Stimulated activated naive CD8-positive, alpha-beta T cell treated with anti-CD3 and anti-CD28 coated beads, Interleukin-15, Interleukin-2, amounts not matched to agents 100 ng/mL and 50 ng/mL, for 24 hours (primary cell): ENCODE data around the gene ADCY9.

Source experiments
- H3K27ac Mint-ChIP-seq: one replicate; pipeline ENCODE4 v1.8.0; 2021; ENCODE audit warnings: mild to moderate bottlenecking, mixed read lengths
- H3K27me3 Mint-ChIP-seq: one replicate; pipeline ENCODE4 v1.8.0; 2021; ENCODE audit warnings: mixed read lengths
- H3K36me3 Mint-ChIP-seq: one replicate; pipeline ENCODE4 v1.8.0; 2021; ENCODE audit warnings: low read depth, mixed read lengths
- H3K4me1 Mint-ChIP-seq: one replicate; pipeline ENCODE4 v1.8.0; 2021; ENCODE audit warnings: low read depth, mixed read lengths
- H3K4me3 Mint-ChIP-seq: one replicate; pipeline ENCODE4 v1.8.0; 2021; ENCODE audit warnings: mild to moderate bottlenecking, mixed read lengths
- H3K9me3 Mint-ChIP-seq: one replicate; pipeline ENCODE4 v1.8.0; 2021; ENCODE audit warnings: mixed read lengths

The ADCY9 gene

DNA sequence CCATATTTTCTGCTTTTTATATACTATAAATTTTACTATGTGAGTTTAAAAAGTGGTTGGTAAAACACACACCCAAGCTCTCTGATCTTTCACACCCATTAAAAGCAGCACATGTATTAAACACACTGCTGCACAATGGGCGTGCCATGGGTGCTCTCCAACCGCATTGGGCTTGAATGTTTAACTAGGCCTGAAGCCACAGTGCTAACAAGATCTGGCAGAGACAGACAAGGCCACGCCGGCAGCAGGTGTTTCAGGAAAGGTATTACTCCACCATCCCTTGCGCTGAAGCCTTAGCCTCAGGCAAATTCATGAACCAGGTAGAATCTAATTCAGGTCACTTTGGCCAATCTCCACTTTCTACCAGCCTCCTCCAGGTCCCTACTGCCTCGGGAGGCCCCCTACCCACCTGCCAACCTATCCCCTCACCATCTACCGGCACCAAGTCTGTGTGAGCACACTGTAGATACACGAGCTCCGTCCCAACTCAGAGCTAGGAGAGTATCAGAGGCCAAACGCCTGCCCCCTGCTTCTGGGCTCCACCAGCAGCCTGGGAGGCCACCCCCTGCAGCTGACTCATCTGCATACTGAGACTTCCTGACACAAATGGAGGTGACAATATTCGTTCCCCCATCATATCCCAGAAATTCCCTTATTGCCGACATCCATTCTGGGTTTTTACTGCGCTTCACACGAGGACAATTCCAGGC lies 95.0 kb downstream of the ADCY9 start:
- H3K36me3 Mint-ChIP-seq: no peaks in the 10 kb centered on the region
- H3K27me3 Mint-ChIP-seq: no peaks in the 10 kb centered on the region
- H3K27ac Mint-ChIP-seq: no peak overlapping the region
- no peak overlapping the region for H3K4me3 Mint-ChIP-seq
- H3K9me3 Mint-ChIP-seq: no peaks in the 10 kb centered on the region
- peaks cover 5% of the 10 kb centered on the region for H3K4me1 Mint-ChIP-seq

DNA sequence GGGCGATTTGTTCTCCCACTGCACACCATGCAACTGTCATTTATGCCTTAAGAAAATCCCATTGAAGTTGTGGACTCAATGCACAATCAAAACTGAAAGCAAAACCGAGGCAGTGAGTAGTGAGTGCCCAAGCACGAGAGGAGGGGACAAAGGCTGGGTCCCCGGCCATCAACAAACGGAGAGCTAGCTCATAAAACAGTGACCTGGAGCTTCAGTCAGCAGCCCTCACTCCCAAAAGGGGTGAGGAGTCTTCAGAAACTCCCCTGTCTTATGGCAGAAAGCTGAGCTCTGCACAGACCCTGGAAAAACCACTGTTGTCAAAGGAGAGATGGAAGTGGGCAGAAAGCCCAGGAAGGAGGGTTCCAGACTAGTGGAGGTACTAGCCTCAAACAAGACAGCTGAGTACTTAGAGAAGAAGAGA lies 96.9 kb downstream of the ADCY9 start:
- H3K4me3 Mint-ChIP-seq: peak overlapping the region; percentile 51
- no peaks in the 10 kb centered on the region for H3K9me3 Mint-ChIP-seq
- no peaks in the 10 kb centered on the region for H3K27me3 Mint-ChIP-seq
- H3K4me1 Mint-ChIP-seq: peaks cover 5% of the 10 kb centered on the region
- no peaks in the 10 kb centered on the region for H3K36me3 Mint-ChIP-seq
- no peak overlapping the region for H3K27ac Mint-ChIP-seq

DNA sequence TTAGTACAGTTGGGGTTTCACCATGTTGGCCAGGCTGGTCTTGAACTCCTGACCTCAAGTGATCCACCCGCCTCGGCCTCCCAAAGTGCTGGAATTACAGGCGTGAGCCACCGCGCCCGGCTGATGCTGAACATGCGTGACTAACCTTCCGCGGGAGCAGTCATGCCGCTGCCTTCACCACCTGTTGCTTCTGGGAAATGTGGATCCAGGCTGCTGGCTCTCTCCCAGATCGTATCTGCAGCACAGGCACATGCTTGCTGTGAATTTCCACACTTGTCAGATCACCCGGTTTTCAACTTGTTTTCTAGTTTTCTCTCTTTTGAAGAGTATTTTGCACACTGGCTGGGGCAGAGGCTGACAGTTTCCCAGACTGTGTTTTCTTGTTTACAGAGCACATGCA lies 97.9 kb downstream of the ADCY9 start:
- Mint-ChIP-seq H3K4me1 (peaks cover 5% of the 10 kb centered on the region), H3K9me3 (no peaks in the 10 kb centered on the region), H3K4me3 (no peak overlapping the region), H3K36me3 (no peaks in the 10 kb centered on the region), H3K27ac (no peak overlapping the region), H3K27me3 (no peaks in the 10 kb centered on the region)

DNA sequence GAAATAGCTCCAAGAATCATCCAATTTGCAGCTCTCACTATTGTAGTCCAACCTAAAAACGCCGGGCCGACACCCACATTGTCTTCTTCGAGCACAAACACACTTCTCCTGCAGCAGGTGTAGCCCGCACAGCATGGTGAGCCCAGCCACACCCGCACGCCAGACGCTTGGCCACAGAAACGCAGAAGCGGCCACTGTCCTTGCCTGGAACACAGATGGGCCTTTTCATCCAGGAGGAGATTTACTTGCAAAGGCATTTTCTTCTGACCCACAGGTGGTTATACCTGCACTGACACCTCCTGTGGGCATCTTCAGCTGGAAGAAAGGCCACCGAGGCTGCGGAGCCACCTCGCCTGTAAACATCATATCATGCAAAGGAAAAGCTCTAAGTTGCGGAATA lies 98.4 kb downstream of the ADCY9 start:
- Mint-ChIP-seq H3K27ac (no peak overlapping the region), H3K27me3 (no peaks in the 10 kb centered on the region), H3K9me3 (no peaks in the 10 kb centered on the region), H3K4me1 (peaks cover 5% of the 10 kb centered on the region), H3K36me3 (no peaks in the 10 kb centered on the region), H3K4me3 (no peak overlapping the region)

DNA sequence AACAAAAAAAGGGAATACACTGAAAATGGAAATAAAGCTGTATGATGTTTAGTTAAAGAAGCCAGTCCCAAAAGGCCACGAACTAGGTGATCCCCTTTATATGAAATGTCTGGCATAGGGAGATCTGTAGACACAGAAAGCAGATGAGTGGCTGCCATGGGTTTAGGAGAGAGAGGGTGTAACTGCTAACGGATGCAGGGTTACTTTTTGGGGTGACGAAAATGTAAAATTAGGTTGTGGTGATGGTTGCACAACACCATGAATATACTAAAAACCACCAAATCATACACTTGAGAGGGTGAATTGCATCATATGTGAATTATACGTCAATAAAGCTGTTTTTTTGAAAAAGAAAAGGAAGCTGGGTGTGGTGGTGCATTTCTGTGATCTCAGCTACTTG lies 99.6 kb downstream of the ADCY9 start:
- Mint-ChIP-seq H3K27me3 (no peaks in the 10 kb centered on the region), H3K4me1 (peaks cover 5% of the 10 kb centered on the region), H3K4me3 (no peak overlapping the region), H3K9me3 (no peaks in the 10 kb centered on the region), H3K27ac (no peak overlapping the region), H3K36me3 (no peaks in the 10 kb centered on the region)

DNA sequence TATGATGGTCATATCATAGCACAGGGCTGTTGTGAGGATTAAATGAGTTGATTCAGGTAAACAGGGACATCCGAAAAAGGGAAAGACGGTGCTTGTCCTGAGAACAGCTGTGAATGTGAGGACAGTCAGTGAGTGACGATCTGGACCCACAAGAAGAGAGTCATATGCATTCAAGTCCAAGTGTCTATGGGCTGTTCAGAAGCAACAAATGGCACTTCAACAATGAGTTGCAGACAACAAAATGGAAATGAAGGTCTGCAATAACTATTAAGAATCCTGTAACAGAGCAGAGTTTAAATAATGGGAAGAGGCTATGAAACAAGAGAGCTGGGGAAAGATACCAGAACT lies 100.3 kb downstream of the ADCY9 start:
- peaks cover 5% of the 10 kb centered on the region for H3K4me1 Mint-ChIP-seq
- no peak overlapping the region for H3K27ac Mint-ChIP-seq
- H3K9me3 Mint-ChIP-seq: no peaks in the 10 kb centered on the region
- H3K36me3 Mint-ChIP-seq: no peaks in the 10 kb centered on the region
- no peak overlapping the region for H3K4me3 Mint-ChIP-seq
- H3K27me3 Mint-ChIP-seq: no peaks in the 10 kb centered on the region

DNA sequence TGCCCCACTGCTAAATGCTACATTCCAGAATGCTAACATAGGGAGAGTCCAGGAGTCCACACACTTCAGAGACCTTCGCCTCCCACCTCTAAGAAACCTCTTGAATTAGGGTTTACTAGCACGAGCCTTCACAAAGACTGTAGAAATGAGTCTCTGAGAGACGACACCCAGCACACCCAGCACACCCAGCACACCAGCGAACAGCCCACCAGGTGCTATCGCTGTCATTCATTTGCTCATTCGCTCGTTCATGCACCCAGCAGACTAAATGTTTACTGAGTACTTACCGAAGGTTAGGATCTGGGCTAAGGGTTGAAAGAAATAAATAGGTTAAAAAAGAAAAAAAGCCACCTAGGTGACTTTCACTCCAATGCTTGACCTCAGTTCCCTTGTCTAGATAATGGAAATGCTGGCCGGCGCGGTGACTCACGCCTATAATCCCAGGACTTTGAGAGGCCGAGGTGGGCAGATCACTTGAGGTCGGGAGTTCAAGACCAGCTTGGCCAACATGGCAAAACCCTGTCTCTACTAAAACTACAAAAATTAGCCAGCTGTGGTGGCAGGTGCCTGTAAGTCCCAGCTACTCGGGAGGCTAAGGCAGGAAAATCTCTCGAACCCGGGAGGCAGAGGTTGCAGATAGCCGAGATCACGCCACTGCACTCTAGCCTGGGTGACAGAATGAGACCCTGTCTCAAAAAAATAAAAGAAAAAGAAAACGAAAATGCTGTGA lies 100.8 kb downstream of the ADCY9 start:
- H3K9me3 Mint-ChIP-seq: no peaks in the 10 kb centered on the region
- H3K36me3 Mint-ChIP-seq: no peaks in the 10 kb centered on the region
- no peaks in the 10 kb centered on the region for H3K27me3 Mint-ChIP-seq
- no peak overlapping the region for H3K27ac Mint-ChIP-seq
- no peak overlapping the region for H3K4me3 Mint-ChIP-seq
- H3K4me1 Mint-ChIP-seq: peaks cover 5% of the 10 kb centered on the region

DNA sequence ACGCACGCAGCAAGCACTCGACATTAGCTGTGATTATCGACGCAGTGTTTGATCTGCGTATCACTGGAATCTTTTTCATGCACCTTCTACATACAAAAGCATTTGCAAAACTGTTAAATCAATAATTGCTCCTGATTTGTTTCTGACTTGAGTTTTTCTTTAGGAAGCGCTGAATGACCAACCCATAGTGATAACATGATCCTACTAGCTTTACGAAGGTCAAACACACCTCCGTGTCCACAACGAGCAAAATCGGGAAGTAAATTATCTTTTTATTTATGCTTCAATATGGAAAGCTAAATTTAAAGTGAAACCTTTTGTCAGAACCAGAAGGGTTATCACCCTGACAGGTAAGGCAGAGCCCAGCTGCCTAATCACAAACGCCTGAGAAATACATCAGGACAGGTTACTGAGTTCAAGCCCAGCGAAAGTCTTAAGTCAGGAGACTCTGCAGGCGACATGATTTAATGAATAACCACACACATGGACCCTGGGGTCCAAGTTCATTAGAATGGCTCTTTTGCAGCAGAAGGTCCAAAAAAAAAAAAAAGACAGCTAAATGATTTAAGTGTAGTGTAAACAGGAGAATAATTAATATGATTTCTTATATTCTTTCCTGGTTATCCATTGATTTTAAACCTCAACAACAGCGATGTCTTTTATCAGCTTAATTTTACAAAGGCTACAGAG lies 104.2 kb downstream of the ADCY9 start:
- no peaks in the 10 kb centered on the region for H3K36me3 Mint-ChIP-seq

DNA sequence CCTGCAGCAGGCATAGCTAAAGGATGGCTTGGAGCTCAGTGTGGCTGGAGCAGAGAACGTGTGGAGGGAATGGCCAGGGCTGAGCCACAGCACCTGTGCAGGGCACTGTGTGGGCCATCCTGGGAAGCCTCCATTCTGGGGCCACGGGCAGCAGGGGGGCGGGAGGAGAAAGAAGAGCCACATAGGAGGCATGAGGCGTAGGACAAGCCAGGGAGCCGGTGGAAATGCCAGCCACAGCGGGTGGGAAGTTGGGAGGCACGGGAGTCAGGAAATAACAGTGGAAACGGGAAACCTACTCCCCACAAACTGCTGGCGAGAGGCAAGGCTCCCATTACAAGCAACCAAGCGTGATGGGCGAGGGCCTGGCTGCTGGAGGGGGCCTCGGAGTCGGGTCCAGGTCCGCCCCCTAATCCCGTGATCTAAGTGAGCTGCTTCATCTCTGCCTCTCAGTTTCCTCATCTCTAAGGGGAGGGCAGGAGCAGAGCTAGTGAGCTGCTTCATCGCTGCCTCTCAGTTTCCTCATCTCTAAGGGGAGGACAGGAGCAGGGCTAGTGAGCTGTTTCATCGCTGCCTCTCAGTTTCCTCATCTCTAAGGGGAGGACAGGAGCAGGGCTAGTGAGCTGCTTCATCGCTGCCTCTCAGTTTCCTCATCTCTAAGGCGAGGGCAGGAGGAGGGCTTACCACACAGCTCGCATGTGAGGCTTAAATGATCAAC lies 104.9 kb downstream of the ADCY9 start:
- Mint-ChIP-seq H3K27me3 (no peaks in the 10 kb centered on the region), H3K4me1 (no peaks in the 10 kb centered on the region), H3K4me3 (no peak overlapping the region), H3K27ac (no peak overlapping the region), H3K36me3 (no peaks in the 10 kb centered on the region), H3K9me3 (no peaks in the 10 kb centered on the region)

More for the DNA sequence above, 104.2 kb downstream of the ADCY9 start:
- H3K4me3 Mint-ChIP-seq: no peak overlapping the region
- H3K9me3 Mint-ChIP-seq: no peaks in the 10 kb centered on the region
- no peaks in the 10 kb centered on the region for H3K27me3 Mint-ChIP-seq
- no peak overlapping the region for H3K27ac Mint-ChIP-seq
- H3K4me1 Mint-ChIP-seq: no peaks in the 10 kb centered on the region

DNA sequence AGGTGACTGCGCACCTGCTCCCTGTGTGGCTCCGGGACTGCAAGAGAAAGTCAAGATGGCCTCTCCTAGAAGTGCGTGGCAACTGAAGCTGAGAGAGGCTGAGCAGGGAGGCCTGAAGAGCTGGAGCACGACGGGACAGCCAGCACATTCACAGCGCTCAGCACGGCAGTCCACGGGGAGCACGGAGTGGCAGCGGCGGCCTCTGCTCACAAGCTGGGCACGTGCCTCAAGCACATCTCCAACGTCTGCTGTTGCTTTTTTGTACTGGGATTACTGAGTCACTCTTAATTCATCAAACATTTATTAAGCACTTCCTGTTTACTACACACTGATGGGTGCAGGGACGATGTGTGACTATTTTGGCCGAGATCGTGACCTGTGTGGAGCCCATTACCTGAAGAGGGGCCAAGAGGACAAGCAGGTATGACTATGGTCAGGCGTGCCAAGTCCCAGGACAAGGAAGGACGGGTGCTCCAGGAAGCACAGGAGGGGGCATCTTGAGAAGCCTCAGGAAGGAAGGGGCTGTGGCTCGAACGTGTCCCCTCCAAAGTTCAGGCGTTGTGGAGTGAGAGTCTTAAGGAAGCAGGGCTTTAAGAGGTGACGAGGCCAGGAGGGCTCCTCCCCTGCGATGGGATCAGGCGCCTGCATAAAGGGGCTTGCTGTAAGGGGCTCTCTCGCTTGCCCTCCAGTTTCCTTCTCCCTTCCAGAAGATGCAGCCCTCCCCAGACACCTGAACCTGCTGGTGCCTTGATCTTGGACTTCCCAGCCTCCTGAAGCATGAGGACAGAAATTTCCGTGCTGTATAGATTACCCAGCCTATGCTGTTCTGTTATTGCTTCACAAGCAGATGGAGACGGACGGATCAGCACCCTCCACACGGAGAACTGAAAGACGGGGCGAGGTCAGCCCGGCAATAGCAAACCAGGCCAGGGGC lies 105.8 kb downstream of the ADCY9 start:
- no peaks in the 10 kb centered on the region for H3K9me3 Mint-ChIP-seq
- H3K36me3 Mint-ChIP-seq: no peaks in the 10 kb centered on the region
- H3K27me3 Mint-ChIP-seq: no peaks in the 10 kb centered on the region
- no peak overlapping the region for H3K4me3 Mint-ChIP-seq
- H3K27ac Mint-ChIP-seq: no peak overlapping the region
- no peaks in the 10 kb centered on the region for H3K4me1 Mint-ChIP-seq

DNA sequence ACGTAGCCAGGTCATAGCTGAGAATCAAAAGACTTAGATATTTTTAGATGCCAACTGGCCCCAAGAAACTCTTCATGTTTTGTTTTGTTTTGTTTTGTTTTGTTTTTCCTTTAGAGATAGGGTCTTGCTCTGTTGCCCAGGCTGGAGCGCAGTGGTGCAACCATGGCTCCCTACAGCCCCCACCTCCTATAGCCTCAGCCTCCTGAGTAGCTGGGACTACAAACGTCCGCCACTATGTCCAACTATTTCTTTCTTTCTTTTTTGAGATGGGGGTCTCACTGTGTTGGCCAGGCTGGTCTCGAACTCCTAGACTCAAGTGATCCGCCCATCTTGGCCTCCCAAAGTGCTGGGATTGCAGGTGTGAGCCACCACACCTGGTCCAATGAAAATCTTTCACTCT lies 107.1 kb downstream of the ADCY9 start:
- Mint-ChIP-seq H3K27me3 (no peaks in the 10 kb centered on the region), H3K27ac (no peak overlapping the region), H3K4me3 (no peak overlapping the region), H3K36me3 (no peaks in the 10 kb centered on the region), H3K9me3 (no peaks in the 10 kb centered on the region), H3K4me1 (no peaks in the 10 kb centered on the region)

DNA sequence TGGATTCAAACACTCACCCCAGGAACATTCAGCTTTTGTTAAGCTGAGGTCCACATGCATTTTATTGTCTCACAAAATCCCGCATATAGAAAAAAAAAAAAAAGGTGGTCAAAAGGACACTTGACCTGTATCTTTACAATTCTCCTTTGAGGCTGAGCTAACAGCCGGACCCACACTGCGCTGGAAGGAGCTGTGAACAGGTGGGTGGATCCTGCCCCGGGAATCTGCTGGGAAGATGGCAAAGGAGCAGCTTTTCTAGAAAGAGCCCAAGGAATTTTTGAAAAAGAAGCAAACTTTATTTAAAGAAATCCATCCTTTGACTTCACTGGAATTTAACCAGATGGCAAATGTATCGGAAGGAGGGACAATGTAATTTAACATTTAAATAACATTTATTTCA lies 108.1 kb downstream of the ADCY9 start:
- no peak overlapping the region for H3K4me3 Mint-ChIP-seq
- no peak overlapping the region for H3K27ac Mint-ChIP-seq

DNA sequence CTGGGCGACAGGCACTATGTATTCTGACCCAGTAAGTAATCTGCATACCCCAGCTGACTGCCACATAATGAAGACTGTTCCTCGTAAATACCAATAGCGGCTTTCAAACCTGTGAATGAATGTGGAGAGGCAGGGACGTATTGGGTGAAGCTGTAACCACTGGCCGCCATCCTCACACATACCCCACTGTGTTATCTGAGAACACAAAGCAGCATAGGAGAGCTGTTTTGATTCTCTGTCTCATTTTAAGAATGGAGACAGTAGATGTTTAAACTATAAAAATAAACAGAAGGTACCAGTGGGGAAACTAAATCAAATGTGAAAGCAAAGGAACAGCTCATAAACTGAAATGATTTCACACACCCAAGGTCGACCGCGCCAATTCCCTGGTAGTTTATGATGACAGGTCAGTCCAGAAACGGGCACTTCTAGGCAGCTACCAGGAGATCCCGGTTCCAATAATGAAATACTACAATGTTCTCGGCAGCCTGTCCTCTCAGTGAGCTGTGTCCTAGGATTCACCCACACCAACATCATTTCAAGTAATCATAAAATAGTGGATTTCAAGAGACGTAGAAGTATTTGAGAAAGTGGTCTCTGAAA lies 109.7 kb downstream of the ADCY9 start:
- Mint-ChIP-seq H3K9me3 (no peaks in the 10 kb centered on the region), H3K27me3 (no peaks in the 10 kb centered on the region), H3K36me3 (no peaks in the 10 kb centered on the region), H3K4me1 (no peaks in the 10 kb centered on the region), H3K4me3 (no peak overlapping the region), H3K27ac (no peak overlapping the region)

More for the DNA sequence above, 108.1 kb downstream of the ADCY9 start:
- H3K27me3 Mint-ChIP-seq: no peaks in the 10 kb centered on the region
- no peaks in the 10 kb centered on the region for H3K4me1 Mint-ChIP-seq
- H3K9me3 Mint-ChIP-seq: no peaks in the 10 kb centered on the region
- no peaks in the 10 kb centered on the region for H3K36me3 Mint-ChIP-seq

DNA sequence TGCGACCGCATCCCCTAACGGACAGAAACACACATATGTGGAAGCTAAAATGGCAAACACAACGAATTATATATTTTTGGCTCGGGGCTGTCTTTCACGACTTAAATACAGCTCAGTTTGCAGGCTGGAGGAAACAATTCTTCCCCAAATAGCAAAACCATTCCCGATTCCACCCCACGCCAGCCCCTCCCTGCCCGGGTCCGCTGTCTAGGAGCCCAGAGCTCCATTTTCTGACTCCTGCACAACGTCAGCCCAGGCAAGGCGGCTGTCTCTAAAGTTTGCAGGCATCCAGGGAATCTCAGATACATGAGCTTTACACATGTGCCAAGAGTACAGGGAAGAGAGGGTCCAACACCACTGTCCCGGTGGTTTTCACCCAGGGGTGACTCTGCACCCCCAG lies 110.5 kb downstream of the ADCY9 start:
- Mint-ChIP-seq H3K36me3 (no peaks in the 10 kb centered on the region), H3K27ac (no peak overlapping the region), H3K4me1 (no peaks in the 10 kb centered on the region)

More for the DNA sequence above, 110.5 kb downstream of the ADCY9 start:
- Mint-ChIP-seq H3K27me3 (no peaks in the 10 kb centered on the region), H3K4me3 (no peak overlapping the region), H3K9me3 (no peaks in the 10 kb centered on the region)
